ENCODE data around the gene BDH2.

GRCh38 chr4:103050736-103051436, 48.7 kb downstream of the BDH2 start:
- TF ChIP-seq TARDBP (IDR thresholded peaks at IDR 0.05) = no peak
- no peak for TF ChIP-seq FOXK2 (IDR thresholded peaks at IDR 0.05)

All from HEK293T (cell line).